Upper lobe of right lung (tissue), 1 donor: Measurements from ENCODE around the gene MAPK8IP1. TPM values are rescaled to one million over a fixed set of nuclear protein-coding genes. Genes with fewer than 3 reads are reported as not detected.

Experiments used
- ATAC-seq: fragments of 200-7000 bp; cut with Tn5 transposase; one replicate; pipeline ENCODE4 v1.9.1; 2020; ENCODE audit warnings: mild to moderate bottlenecking, moderate library complexity
- DNase-seq: peaks from one replicate; pipeline ENCODE4 v3.0.0-alpha.2; 2020
- H3K27ac ChIP-seq: fragments of 200-600 bp; one replicate; pipeline ENCODE4 v1.8.0; 2022
- H3K27me3 ChIP-seq: fragments of 200-600 bp; one replicate; pipeline ENCODE4 v1.8.0; 2022; ENCODE audit warnings: mild to moderate bottlenecking
- H3K36me3 ChIP-seq: fragments of 200-600 bp; one replicate; pipeline ENCODE4 v1.8.0; 2022
- H3K4me1 ChIP-seq: fragments of 200-600 bp; one replicate; pipeline ENCODE4 v1.8.0; 2022
- H3K4me3 ChIP-seq: fragments of 200-600 bp; one replicate; pipeline ENCODE4 v1.8.0; 2022; ENCODE audit warnings: mild to moderate bottlenecking
- H3K9me3 ChIP-seq: fragments of 200-600 bp; one replicate; pipeline ENCODE4 v1.8.0; 2022
- intact Hi-C: fragments of 100-400 bp; cut with DNase I; formaldehyde crosslinking; loops from one replicate; pipeline ENCODE4 v1.11.0; 2022
- total RNA-seq: library from RNA; stranded (reverse); fragmentation: NEBNext Ultra II Directional; extraction: Animal tissue kit (Norgen Biotek cat#: 25700); gene quantifications from one replicate; pipeline ENCODE4 v1.2.1, GENCODE V29; 2021
- TF ChIP-seq, protein P1 (sequence below): fragments of 200-600 bp; IDR thresholded peaks from one replicate; pipeline ENCODE4 v1.8.0; 2022; ENCODE audit warnings: antibody characterized with exemption
- donor health status: DM: no; HTN: yes; CAD: no; lungs with severe emphysema.

MAPK8IP1 gene
- total RNA-seq, 1 donor from 2014 or later: 6.4 TPM

DNA sequence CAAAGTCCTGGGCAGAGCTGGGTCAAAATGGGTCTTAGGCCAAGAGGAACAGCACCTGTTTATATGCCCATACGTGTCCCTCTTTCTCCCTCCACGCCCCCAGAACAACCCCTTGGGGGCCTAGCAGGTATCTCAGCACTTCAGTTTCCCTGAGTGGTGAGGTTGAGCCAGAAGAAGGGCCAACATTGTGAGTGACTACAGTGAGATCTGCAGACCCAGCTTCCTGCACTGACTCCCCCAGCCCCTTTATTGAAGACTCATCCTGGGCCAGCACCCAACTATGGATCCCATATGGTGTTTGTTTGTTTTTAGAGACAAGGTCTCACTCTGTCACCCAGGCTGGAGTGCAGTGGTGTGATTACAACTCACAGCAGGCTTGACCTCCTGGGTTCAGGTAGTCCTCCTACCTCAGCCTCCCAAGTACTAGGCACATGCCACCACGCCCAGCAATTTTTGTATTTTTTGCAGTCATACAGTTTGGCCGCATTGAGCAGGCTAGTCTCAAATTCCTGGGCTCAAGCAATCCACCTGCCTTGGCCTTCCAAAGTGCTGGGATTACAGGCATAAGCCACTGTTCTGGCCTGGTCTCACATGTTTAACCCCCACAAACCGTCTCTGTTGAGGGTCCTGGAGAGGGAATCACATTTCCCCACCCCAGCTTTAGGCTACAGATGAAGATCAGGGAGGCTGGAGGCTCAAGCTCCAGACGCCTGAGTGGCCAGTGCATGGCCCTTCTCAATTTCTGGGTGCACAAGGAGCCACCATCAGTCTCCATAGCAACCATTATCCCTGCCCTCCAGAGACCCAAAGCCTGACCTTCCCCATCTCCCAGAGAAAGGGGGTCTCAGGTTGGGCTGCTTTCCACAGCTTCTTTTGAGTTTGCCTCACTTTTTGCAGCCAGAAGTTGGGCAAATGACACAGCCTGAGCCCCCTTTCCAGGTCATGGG, 35.4 kb downstream of the MAPK8IP1 start:
- TF ChIP-seq, protein P1, sequence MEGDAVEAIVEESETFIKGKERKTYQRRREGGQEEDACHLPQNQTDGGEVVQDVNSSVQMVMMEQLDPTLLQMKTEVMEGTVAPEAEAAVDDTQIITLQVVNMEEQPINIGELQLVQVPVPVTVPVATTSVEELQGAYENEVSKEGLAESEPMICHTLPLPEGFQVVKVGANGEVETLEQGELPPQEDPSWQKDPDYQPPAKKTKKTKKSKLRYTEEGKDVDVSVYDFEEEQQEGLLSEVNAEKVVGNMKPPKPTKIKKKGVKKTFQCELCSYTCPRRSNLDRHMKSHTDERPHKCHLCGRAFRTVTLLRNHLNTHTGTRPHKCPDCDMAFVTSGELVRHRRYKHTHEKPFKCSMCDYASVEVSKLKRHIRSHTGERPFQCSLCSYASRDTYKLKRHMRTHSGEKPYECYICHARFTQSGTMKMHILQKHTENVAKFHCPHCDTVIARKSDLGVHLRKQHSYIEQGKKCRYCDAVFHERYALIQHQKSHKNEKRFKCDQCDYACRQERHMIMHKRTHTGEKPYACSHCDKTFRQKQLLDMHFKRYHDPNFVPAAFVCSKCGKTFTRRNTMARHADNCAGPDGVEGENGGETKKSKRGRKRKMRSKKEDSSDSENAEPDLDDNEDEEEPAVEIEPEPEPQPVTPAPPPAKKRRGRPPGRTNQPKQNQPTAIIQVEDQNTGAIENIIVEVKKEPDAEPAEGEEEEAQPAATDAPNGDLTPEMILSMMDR: no peak
- Histone ChIP-seq H3K27me3 (peaks cover 19% of the 10 kb centered on the region), H3K27ac (peak overlapping the region; percentile 84), H3K9me3 (no peaks in the 10 kb centered on the region), H3K36me3 (peaks cover 3% of the 10 kb centered on the region), H3K4me3 (no peak overlapping the region), H3K4me1 (peaks cover 20% of the 10 kb centered on the region)
- intact Hi-C loops: no loop called here
- DNase-seq (peak; percentile 27), ATAC-seq (no peak)

DNA sequence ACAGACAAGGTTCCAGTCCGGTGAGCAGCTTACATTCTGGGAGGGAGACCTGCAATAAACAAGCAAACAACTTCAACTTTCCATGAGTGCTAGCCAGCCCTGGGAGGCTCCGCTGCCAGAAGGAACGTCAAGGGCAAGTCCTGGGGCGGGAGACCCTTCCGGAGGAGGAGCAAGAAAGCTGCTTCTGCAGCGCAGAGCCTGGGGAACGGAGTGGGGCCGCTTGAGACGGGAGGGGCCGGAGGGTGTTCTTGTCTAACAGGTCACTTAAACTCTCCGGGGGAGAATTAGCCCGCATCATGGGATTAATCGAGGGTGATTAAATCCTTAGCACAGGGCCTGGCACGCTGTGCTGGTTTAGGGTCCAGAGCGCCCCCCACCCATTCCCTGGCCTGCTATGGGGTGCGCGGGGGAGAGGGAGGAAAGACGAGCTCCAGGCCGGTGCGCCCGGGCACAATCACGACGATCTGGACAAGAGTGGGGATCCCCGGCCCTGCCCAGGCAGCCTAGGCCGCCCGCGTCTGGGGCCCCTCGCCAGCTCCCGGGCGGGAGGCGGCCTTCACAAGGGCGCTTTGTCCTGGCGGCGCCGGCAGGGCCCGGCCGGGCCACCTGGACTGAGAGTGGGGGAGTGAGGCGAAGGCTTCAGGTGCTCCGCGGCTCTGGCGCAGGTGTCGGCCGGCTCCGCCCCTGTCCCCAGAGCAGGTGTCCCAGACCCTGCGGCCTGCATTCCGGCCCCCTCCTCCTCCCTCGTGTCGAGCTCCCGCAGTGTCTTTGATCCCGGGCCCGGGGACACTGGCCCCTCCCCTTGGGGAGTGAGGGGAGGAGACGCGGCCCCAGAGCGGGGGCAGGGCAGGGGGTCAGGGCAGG, 36.3 kb downstream of the MAPK8IP1 start:
- DNase-seq: peak; percentile 91
- intact Hi-C loops: no loop called here
- Histone ChIP-seq H3K4me1 (peaks cover 15% of the 10 kb centered on the region), H3K36me3 (no peaks in the 10 kb centered on the region), H3K4me3 (peak overlapping the region; percentile 47), H3K27me3 (peaks cover 19% of the 10 kb centered on the region), H3K9me3 (no peaks in the 10 kb centered on the region), H3K27ac (peak overlapping the region; percentile 84)
- TF ChIP-seq, protein P1: no peak
- peak; percentile 66 for ATAC-seq

DNA sequence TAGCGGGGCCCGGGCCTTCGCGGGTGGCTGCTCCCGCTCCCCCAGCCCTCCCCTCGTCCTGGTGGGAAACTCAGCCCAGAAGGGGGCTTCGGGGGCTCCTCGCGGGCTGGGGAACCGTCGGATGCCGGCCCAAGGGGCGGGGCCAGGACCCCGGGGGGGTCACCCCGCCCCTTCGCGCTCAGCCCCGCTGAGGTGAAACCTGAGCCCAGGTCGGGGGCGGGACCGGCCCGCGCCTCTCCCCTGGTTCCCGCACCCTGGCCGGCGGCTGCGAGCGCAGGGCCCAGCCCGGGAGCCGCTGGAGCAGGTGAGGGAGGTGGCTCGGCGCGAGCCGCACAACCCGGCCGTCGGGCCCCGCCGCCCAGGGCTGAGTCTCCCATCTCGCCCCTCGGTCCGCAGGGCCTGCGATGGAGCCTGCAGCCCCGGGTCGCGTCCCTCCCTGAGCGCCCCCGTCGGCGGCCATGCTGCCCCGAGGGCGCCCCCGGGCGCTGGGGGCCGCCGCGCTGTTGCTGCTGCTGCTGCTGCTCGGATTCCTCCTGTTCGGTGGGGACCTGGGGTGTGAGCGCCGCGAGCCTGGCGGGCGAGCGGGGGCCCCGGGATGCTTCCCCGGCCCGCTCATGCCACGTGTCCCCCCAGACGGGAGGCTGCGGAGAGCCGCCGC, 37.1 kb downstream of the MAPK8IP1 start, which contains the start of gene LARGE2:
TSS of gene LARGE2 (plus strand) at position 232 of the 658 bp plus-strand sequence. CDS start at position 459, 227 bp downstream.
- TF ChIP-seq, protein P1: no peak
- peak; percentile 91 for DNase-seq
- peak within 1 kb of the TSS; percentile 47 for H3K4me3 ChIP-seq
- H3K27ac ChIP-seq: peak within 1 kb of the TSS; percentile 84
- H3K27me3 ChIP-seq: peaks cover 19% of the 10 kb centered on the region
- no peaks in the 10 kb centered on the region for H3K9me3 ChIP-seq
- peak; percentile 65 for ATAC-seq
- no peaks in the 10 kb centered on the region for H3K36me3 ChIP-seq
- intact Hi-C loops: no loop called here
- H3K4me1 ChIP-seq: peaks cover 11% of the 10 kb centered on the region

DNA sequence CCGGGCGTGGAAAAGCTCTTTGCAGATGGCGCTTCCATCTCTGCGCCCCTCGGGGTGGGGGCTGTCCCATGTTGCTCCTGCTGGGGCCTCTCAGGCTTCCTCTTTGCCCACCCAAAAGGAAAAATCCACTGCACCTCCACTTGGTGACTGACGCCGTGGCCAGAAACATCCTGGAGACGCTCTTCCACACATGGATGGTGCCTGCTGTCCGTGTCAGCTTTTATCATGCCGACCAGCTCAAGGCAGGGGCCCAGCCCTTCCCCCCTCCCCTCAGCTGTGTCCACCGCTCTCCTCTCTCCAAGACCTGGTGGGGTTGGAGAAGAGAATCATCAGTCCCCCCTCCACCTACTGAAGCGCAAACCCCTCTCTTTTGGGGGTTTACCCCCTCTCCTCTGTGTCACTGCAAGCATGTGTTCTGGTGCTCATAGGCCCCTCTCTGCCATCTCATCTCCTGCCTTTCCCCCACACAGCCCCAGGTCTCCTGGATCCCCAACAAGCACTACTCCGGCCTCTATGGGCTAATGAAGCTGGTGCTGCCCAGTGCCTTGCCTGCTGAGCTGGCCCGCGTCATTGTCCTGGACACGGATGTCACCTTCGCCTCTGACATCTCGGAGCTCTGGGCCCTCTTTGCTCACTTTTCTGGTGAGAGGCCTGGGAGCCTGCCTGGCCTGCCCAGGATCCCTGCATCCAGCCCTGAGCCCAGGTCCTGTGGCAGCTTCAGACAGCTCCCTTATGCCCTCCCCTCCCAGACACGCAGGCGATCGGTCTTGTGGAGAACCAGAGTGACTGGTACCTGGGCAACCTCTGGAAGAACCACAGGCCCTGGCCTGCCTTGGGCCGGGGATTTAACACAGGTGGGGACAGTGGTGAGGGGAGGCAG, 38.8 kb downstream of the MAPK8IP1 start:
- DNase-seq (peak; percentile 60), ATAC-seq (no peak)
- Histone ChIP-seq H3K36me3 (no peaks in the 10 kb centered on the region), H3K27me3 (peaks cover 19% of the 10 kb centered on the region), H3K4me1 (peaks cover 11% of the 10 kb centered on the region), H3K9me3 (no peaks in the 10 kb centered on the region), H3K27ac (no peak overlapping the region), H3K4me3 (no peak overlapping the region)
- TF ChIP-seq, protein P1: no peak
- intact Hi-C loops: no loop called here
